Hepatocyte (in vitro differentiated cells): Measurements from ENCODE around the gene HPCAL1.

ENCODE experiments used
- CTCF ChIP-seq: fragments of 200-600 bp; sonication (generic); IDR thresholded peaks from 2 replicates; pipeline ENCODE4 v1.5.1; 2016; ENCODE audit warnings: antibody characterized with exemption, mild to moderate bottlenecking; ENCODE audit not compliant: poor library complexity
- EZH2 ChIP-seq: fragments of 200-600 bp; sonication (generic); IDR thresholded peaks from 2 replicates; pipeline ENCODE4 v1.6.1; 2016; ENCODE audit warnings: antibody characterized with exemption, mild to moderate bottlenecking, borderline replicate concordance

- no peak for TF ChIP-seq CTCF
- no peak for TF ChIP-seq EZH2
These were observed 23.5 kb downstream of the HPCAL1 start for GRCh38 chr2:10326151-10326616.
